Measurements from ENCODE around the gene NISCH.

NISCH gene

DNA sequence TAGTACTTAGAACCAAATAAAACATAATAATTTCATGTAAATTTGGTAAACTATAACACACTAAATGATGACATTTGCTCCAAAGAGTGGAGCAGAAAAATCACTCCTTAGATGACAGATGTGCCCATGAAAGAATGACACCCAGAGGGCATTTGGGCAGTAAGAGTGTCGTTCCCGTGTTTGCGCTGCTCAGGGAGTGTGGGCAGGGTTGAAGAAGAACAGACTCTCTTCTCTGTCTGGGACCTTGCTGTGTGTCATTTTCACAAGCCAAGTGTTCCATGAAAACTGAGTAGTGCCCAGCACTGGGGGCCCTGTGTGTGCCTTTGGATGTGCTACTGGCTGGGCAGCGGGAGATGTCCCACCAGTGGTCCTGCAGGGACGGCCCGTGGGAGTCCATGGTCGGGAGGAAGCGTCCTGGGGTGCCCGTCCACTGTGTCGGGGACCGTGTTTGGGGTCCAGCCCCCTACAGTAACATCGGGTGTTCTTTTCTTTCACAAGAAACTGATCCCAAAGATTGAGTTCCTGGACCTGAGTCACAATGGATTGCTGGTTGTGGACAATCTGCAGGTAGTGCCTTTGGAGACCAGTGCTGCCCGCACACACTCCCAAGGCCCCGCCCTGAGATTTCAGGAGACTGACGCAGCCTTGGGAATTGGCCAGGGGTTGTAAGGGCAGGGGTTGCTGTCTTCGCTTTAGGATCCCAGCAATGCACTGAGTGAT is 21.8 kb downstream of the NISCH start:
- no peak for DNase-seq

DNA sequence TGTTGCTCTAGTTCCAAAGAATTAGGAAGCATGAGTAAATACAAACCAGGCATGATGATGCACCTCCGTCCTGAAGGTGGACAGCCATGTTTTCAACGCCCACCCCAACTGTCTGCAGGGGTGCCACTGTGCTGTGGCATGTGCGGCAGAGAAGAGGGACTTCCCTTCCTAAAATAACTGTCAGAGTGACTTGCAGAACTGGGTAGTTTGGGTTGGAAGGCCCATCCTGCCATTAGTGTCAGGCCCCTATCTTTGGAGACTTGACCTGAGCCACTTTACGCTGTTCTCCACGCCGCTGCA is 22.3 kb downstream of the NISCH start:
- DNase-seq, result no peak

GRCh38 chr3:52479037-52479876 is 23.9 kb downstream of the NISCH start:
- DNase-seq, result no peak

DNA sequence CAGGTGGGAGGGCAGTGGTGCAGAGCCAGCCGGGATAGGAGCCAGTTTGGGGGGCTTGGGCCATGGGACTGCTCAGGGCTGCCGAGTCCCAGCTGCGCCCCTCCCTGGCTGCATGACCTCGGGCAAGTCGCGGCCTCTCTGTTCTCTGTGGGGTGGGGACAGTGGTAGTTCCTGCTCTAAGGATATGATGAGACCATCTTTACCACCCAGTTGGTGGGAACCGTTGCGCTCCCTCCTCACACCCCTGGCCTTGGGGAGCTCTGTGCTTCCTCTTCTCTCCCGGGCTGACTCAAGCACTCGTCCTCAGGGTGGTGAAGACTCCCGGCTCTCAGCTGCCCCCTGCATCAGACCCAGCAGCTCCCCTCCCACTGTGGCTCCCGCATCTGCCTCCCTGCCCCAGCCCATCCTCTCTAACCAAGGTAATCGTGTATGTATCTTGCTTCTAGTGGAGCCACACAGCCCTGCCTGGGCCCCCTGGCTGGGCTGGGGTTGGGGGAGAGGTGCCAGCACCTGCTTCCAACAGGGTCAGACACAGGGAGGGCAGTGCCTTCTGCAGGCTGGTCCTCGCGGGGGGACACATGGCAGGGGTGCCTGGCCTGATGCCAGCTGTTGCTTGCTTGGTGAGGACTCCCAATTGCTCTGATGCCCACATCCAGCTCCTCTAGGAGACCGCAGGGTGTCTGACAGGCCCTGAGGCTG is 24.6 kb downstream of the NISCH start:
- no peak for DNase-seq

DNA sequence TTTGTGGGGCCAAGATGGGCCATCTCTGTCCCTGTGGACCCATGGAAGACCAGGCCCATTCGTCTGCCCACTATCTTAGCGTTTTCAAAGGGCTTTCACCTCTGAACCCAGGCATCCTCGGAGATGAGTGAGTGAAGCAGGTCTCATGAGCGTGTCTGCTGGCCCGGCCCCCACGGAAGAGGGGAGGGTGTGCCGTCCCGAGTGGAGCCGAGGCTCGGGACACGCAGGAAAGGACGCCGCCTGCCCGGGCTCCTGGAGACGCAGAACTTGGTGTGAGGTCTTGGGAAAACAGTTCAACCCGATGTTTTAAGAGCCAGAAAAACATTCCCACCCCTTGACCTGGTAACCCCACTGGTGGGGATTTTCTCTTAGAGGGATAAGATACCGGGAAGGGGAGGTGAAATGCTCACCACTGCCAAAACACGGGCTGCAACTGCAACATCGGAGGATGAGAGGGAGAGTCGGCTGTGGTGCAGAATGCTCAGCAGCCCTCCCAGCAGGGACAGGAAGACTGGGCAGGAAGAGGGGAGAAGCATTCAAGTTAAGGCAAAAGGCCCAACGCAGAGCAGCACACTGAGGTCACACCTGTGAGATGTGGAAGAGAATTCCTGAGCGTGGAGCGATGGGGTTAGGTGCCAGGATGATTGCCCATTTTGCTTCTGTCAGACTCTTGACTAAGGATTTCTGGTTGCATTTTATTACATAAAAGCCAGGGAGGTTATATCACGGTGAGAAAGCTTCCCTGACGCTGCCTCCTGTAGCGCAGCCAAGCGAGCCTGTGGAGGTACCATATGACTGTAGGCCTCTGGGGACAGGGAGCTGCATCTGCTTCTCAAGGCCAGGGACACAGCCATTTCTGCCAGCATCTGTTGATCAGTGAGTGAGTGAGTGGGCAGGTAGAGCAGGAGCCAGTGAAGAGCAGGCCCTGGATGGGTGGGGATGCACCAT is 25.6 kb downstream of the NISCH start:
- no peak for DNase-seq

- DNase-seq, result peak; percentile 88
Observed at GRCh38 chr3:52481819-52482521, 26.6 kb downstream of the NISCH start.

GRCh38 chr3:52483081-52483480 is 27.7 kb downstream of the NISCH start:
- DNase-seq, result no peak

DNA sequence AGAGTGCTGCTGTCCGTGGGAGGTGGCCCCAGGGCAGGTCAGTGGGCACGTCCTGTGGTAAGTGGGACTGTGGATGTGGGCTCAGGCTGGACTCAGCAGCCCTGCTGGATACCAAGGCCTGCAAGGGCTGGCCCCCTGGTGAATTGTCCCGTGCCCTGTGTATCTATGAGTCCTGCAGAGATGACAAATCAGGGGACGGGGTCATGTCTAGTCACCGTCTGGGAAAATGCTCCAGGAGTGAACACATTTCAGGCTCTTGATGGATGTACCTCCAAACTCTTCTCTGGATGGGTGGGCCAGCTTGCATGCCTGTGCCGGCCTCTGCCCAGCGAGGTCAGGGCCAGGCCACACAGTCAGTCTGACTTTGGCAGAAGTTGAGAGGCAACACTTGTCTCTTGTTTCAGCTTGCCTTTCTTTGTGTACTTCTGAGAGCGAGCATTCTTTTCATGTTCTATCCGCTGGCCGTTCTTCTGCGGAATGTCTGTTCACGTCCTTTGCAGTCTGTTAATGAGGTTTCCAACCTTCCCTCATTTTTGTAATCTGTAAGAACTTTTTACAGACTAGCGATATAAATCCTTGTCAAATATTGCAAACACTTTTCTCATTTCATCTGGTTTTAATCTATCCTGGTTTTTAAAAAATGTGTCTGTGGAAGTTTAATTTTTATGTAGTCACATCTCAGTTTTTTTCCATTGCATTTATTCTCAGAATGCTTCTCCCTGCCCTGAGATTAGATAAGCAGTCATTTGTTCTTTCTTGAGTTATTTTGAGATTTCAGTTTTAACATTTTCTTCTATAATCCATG is 28.4 kb downstream of the NISCH start:
- DNase-seq, result no peak

DNA sequence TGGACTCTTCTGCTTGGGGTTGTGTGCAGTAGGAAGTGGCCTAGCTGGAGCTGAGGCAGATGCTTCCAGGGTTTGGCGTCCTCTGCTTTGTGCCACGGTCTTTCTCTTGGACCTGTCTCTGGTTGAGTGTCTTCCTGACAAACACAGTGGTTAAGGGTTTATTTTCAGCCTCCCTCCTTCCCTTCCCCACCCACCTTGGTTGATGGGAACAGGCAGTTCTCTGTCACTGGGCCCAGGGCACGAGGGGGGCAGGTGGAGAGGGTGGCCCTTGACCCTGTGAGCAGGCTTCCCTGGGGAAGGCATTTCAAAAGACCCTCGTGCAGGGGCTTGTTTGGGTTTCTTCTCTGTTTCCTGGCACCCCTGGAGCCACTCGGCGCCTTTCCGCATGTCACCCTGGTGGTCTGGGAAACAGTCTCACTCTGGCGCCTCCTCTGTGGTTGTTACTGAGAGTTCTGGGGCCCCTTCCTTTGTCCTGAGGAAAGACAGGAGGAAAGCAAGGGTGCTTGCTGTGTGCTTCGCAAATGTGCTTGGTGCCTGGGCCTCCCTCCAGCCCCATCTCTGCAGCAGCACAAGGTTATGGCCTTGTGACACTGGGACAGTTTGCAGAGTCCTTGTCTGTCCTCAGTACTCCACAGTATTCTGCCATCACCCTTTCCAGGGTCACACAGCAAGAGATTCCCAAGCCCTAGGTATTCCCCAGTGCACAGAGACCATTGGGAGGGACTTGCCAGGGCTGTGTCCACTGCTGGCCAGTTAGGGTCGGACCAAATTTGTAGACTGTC is 29.5 kb downstream of the NISCH start:
- DNase-seq, result no peak

DNA sequence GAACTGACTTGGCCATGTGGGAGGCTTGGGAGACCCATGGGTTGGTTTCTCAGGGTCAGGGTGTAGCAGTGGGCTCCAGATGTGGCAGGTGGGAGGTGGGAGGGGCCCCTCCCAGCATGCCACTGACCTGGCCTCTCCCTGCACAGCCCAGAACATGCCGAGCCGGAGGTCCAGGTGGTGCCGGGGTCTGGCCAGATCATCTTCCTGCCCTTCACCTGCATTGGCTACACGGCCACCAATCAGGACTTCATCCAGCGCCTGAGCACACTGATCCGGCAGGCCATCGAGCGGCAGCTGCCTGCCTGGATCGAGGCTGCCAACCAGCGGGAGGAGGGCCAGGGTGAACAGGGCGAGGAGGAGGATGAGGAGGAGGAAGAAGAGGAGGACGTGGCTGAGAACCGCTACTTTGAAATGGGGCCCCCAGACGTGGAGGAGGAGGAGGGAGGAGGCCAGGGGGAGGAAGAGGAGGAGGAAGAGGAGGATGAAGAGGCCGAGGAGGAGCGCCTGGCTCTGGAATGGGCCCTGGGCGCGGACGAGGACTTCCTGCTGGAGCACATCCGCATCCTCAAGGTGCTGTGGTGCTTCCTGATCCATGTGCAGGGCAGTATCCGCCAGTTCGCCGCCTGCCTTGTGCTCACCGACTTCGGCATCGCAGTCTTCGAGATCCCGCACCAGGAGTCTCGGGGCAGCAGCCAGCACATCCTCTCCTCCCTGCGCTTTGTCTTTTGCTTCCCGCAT is 31.8 kb downstream of the NISCH start:
- no peak for DNase-seq

- DNase-seq, result no peak
Observed at GRCh38 chr3:52487788-52488691, 32.6 kb downstream of the NISCH start.

GRCh38 chr3:52488746-52489145 is 33.3 kb downstream of the NISCH start:
- DNase-seq, result no peak

DNA sequence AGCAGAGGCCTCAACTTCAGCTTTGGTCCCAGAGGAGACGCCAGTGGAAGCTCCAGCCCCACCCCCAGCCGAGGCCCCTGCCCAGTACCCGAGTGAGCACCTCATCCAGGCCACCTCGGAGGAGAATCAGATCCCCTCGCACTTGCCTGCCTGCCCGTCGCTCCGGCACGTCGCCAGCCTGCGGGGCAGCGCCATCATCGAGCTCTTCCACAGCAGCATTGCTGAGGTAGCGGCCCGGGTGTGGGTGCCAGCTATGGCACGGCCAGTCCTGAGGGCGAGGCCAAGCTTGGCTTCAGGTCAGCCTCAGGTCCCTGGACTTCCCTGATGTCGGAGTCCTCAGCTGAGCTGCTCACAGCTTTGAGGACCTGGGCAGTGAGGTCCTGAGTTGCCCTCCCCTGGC is 34.0 kb downstream of the NISCH start:
- DNase-seq, result no peak

- no peak for DNase-seq
Observed at GRCh38 chr3:52490035-52490938, 34.9 kb downstream of the NISCH start.

- no peak for DNase-seq
Observed at GRCh38 chr3:52490939-52491526, 35.6 kb downstream of the NISCH start.

GRCh38 chr3:52492059-52492458 is 36.7 kb downstream of the NISCH start:
- DNase-seq, result no peak

Measured in 8988T (cell line).